ENCODE results near the gene DUSP12. TPM values are rescaled to one million over a fixed set of nuclear protein-coding genes. Genes with fewer than 3 reads are reported as not detected.

DUSP12 gene
- total RNA-seq, 1 donor from 2014 or later, result 21.8 TPM

DNA sequence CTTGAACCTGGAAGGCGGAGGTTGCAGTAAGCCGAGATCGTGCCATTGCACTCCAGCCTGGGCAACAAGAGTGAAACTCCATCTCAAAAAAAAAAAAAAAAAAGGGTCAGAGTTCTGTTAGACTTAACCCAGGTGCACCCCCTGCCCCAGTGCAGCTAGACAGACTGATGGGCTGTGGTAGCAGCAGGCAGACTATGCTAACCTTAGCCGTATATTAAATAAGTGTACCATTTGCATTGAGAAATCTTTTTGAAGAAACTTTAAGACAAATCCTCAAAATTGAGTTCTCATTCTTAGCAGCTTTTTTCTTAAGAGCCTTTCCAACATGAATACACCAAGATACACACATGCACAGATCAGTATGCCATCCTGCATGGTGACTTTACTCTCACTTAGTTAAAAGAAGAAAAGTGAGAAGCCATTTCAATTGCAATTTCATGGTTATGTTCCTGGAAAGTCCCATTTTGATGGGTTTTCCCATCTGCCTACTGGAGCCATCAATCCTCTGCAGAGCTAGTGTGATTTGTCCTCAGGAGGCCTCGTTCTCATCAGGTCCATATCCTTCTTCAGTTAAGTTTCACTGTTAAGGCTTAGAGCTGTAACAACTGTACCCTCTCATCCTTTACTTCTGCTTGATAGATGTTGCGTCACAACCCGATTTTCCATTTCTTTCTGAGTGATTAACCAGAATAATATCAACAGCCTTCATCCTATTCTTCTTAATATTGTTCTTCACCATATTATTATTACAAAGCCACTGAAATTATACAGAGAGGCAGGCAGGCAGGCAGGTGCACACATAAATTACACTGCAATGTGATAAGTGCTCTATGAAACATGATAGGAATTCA is 21.0 kb upstream of the DUSP12 start:
- Mint-ChIP-seq H3K36me3 (ENCODE audit: unreplicated experiment) (no peaks in the 10 kb centered on the region), H3K9me3 (ENCODE audit: unreplicated experiment) (no peaks in the 10 kb centered on the region), H3K4me1 (ENCODE audit: unreplicated experiment) (peaks cover 9% of the 10 kb centered on the region), H3K4me3 (ENCODE audit: unreplicated experiment) (peak overlapping the region; percentile 84), H3K27ac (ENCODE audit: unreplicated experiment) (no peak overlapping the region), H3K27me3 (ENCODE audit: unreplicated experiment) (peaks cover 34% of the 10 kb centered on the region)
- no peak for DNase-seq (ENCODE audit: extremely low spot score, unreplicated experiment)
- TF ChIP-seq, protein P1, sequence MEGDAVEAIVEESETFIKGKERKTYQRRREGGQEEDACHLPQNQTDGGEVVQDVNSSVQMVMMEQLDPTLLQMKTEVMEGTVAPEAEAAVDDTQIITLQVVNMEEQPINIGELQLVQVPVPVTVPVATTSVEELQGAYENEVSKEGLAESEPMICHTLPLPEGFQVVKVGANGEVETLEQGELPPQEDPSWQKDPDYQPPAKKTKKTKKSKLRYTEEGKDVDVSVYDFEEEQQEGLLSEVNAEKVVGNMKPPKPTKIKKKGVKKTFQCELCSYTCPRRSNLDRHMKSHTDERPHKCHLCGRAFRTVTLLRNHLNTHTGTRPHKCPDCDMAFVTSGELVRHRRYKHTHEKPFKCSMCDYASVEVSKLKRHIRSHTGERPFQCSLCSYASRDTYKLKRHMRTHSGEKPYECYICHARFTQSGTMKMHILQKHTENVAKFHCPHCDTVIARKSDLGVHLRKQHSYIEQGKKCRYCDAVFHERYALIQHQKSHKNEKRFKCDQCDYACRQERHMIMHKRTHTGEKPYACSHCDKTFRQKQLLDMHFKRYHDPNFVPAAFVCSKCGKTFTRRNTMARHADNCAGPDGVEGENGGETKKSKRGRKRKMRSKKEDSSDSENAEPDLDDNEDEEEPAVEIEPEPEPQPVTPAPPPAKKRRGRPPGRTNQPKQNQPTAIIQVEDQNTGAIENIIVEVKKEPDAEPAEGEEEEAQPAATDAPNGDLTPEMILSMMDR (IDR thresholded peaks at IDR 0.05), result no peak

DNA sequence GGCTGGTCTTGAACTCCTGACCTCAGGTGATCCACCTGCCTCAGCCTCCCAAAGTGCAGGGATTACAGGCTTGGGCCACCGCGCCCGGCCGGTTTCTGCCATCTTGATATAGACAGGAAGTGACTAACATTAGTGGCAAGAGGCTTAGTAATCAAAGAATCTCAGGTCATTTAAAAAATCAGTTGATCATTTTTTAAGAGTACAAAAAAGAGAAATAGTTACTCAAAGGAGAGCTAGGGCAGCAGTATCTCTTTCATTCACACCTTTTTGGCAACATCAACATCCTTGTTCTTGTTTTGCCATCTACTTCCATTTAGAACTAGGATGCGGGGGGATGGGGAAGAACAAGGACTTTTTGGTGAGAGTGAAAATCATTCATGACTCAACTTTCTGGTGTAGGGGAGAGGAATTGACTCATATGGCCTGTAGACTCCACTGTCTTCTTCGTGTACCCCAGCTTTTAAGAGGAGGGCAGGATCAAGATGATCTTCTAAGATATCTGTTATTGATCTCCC is 19.5 kb upstream of the DUSP12 start:
- no peak overlapping the region for H3K4me3 Mint-ChIP-seq (ENCODE audit: unreplicated experiment)
- no peaks in the 10 kb centered on the region for H3K36me3 Mint-ChIP-seq (ENCODE audit: unreplicated experiment)
- peaks cover 40% of the 10 kb centered on the region for H3K27me3 Mint-ChIP-seq (ENCODE audit: unreplicated experiment)
- H3K4me1 Mint-ChIP-seq (ENCODE audit: unreplicated experiment), result peaks cover 9% of the 10 kb centered on the region
- no peak for DNase-seq (ENCODE audit: extremely low spot score, unreplicated experiment)
- H3K9me3 Mint-ChIP-seq (ENCODE audit: unreplicated experiment), result no peaks in the 10 kb centered on the region
- H3K27ac Mint-ChIP-seq (ENCODE audit: unreplicated experiment), result no peak overlapping the region
- TF ChIP-seq, protein P1 (IDR thresholded peaks at IDR 0.05), result no peak

DNA sequence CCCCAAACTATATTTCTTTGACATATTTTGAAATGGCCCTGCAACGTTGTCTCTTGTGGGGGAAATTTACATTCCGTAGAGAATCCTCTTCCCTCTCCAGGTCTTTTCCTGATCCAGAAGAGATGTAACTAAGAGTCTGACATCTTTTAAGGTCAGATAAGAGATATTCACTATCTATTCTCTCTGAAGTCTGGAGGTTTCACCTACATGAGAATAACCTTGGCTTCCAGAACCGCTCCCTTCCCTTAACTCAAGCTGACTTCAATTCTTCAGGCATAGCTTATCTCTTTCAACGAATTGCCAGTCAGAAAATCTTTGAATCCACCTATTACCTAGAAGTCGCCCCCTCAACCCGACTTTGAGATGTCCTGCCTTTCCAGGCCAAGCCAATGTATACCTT is 18.3 kb upstream of the DUSP12 start:
- Mint-ChIP-seq H3K9me3 (ENCODE audit: unreplicated experiment) (no peaks in the 10 kb centered on the region), H3K36me3 (ENCODE audit: unreplicated experiment) (no peaks in the 10 kb centered on the region), H3K27me3 (ENCODE audit: unreplicated experiment) (peaks cover 52% of the 10 kb centered on the region), H3K4me1 (ENCODE audit: unreplicated experiment) (no peaks in the 10 kb centered on the region), H3K27ac (ENCODE audit: unreplicated experiment) (no peak overlapping the region), H3K4me3 (ENCODE audit: unreplicated experiment) (no peak overlapping the region)
- TF ChIP-seq, protein P1 (IDR thresholded peaks at IDR 0.05), result no peak
- DNase-seq (ENCODE audit: extremely low spot score, unreplicated experiment), result no peak

DNA sequence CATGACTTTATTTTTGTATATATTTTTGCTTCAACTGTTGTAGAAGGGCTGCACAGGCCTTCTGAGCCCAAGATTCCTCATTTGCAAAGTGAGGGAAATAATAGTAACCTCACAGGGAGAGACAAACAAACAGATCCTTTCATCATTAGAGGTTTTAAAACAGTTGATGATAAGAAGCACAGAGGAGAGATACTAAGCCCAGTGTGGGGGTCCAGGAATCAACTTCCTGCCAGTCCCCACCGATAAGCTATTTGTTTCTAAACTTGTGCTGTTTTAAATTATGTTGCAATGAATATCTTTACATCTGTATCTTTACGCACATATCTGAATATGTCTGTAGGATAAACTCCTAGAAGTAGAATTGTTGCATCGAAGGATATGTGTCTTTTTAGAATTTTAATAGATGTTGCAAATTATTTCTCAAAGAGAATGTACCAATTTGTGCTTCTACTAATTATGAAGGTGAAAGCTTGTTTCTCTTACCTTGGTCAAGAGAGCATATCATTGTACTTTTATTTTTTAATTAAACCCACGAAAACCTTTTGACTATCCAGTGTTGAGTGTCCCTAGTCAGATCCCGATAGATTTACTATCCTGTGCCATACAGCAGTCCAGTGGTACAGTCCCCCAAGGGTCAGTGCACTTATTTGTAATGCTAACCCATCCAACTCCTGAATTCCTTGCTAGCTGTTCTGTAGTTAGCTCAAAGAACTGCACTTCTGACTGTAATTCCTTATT is 17.4 kb upstream of the DUSP12 start:
- no peaks in the 10 kb centered on the region for H3K9me3 Mint-ChIP-seq (ENCODE audit: unreplicated experiment)
- no peak for DNase-seq (ENCODE audit: extremely low spot score, unreplicated experiment)
- H3K36me3 Mint-ChIP-seq (ENCODE audit: unreplicated experiment), result no peaks in the 10 kb centered on the region
- no peak overlapping the region for H3K27ac Mint-ChIP-seq (ENCODE audit: unreplicated experiment)
- peaks cover 56% of the 10 kb centered on the region for H3K27me3 Mint-ChIP-seq (ENCODE audit: unreplicated experiment)
- H3K4me1 Mint-ChIP-seq (ENCODE audit: unreplicated experiment), result no peaks in the 10 kb centered on the region
- no peak overlapping the region for H3K4me3 Mint-ChIP-seq (ENCODE audit: unreplicated experiment)
- TF ChIP-seq, protein P1 (IDR thresholded peaks at IDR 0.05), result no peak

DNA sequence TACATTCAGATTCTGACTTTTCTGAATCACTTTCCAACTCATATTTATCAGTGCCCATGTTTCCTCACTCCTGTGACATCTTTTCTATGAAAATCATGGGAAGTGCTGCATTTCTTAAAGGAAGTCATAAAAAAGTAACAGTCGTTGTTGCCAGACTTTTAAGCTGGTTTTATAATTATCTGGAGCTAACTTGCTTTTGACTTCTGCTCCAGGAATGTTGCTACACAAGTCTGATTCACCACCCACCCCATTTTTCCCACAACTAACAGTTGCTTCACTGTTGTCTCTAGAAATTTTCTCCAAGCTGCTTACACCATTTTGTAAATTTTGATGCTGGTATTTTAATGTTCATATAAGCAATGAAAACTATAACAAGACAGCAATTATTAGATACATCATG is 16.1 kb upstream of the DUSP12 start:
- H3K27ac Mint-ChIP-seq (ENCODE audit: unreplicated experiment), result no peak overlapping the region
- peaks cover 62% of the 10 kb centered on the region for H3K27me3 Mint-ChIP-seq (ENCODE audit: unreplicated experiment)
- no peaks in the 10 kb centered on the region for H3K9me3 Mint-ChIP-seq (ENCODE audit: unreplicated experiment)

More for the DNA sequence above, 16.1 kb upstream of the DUSP12 start:
- Mint-ChIP-seq H3K4me3 (ENCODE audit: unreplicated experiment) (no peak overlapping the region), H3K4me1 (ENCODE audit: unreplicated experiment) (no peaks in the 10 kb centered on the region), H3K36me3 (ENCODE audit: unreplicated experiment) (no peaks in the 10 kb centered on the region)
- TF ChIP-seq, protein P1 (IDR thresholded peaks at IDR 0.05), result no peak
- DNase-seq (ENCODE audit: extremely low spot score, unreplicated experiment), result no peak

Measured in osteocyte (in vitro differentiated cells).